B cell (primary cell): ENCODE data around the gene EGR2. TPM values are rescaled to one million over a fixed set of nuclear protein-coding genes. Genes with fewer than 3 reads are reported as not detected.

Experiments
- ATAC-seq: fragments of 200-7000 bp; cut with Tn5 transposase; one replicate; pipeline ENCODE4 v1.10.0; 2021; ENCODE audit warnings: low read depth, mild to moderate bottlenecking, moderate number of reproducible peaks, moderate library complexity
- CTCF ChIA-PET: fragments of 350-600 bp; sonication (Branson Sonifier 250); formaldehyde crosslinking; loops from one replicate; lab custom pipeline; 2021; ENCODE audit warnings: antibody characterized with exemption, inconsistent platforms; lab: Charles Lee
- POLR2A ChIA-PET: fragments of 350-600 bp; sonication (Branson Sonifier 250); formaldehyde crosslinking; loops from one replicate; lab custom pipeline; 2021; ENCODE audit warnings: antibody characterized with exemption; lab: Charles Lee
- DNase-seq: peaks from one replicate; pipeline ENCODE4 v3.0.0; 2013
- H2AFZ ChIP-seq: 2 replicates; pipeline ENCODE4 v1.6.1; 2012; ENCODE audit warnings: mild to moderate bottlenecking, low read depth, low read length; ENCODE audit not compliant: insufficient read depth, poor library complexity, severe bottlenecking
- H3K27ac ChIP-seq, 2 donors: 1 replicate in 1 of 2; 2 replicates in 1 of 2; pipeline ENCODE4 v1.5.1; 2012 to 2013; ENCODE audit warnings: low read length in 2 of 2, mild to moderate bottlenecking in 2 of 2, moderate library complexity in 1 of 2
- H3K27me3 ChIP-seq, 4 experiments: fragments of 200-600 bp in 1 of 4; sonication (generic) in 1 of 4; replicated peaks in 1 of 4; 1 replicate in 2 of 4; 2 replicates in 2 of 4; pipeline versions ENCODE4 v1.6.1 to v1.7.0; 2013 to 2016; ENCODE audit warnings: low read length in 3 of 4, mild to moderate bottlenecking in 2 of 4, mixed read lengths in 1 of 4, moderate library complexity in 1 of 4; ENCODE audit not compliant: insufficient read depth in 4 of 4, control insufficient read depth in 3 of 4; ENCODE audit errors: control extremely low read depth in 1 of 4
- H3K36me3 ChIP-seq, 2 experiments: replicated peaks in 1 of 2; 1 replicate in 1 of 2; 2 replicates in 1 of 2; pipeline versions ENCODE4 v1.6.1 to v1.7.1; 2013; ENCODE audit warnings: low read length in 1 of 2; ENCODE audit not compliant: insufficient read depth in 2 of 2, control insufficient read depth in 1 of 2; ENCODE audit errors: control extremely low read depth in 1 of 2, extremely low read depth in 1 of 2
- H3K4me1 ChIP-seq, 2 donors: fragments of 200-600 bp in 1 of 2; sonication (generic) in 1 of 2; 1 replicate in 1 of 2; 2 replicates in 1 of 2; pipeline versions ENCODE4 v1.5.1 to v1.6.1; 2013 to 2017; ENCODE audit warnings: low read length in 2 of 2; ENCODE audit not compliant: control insufficient read depth in 2 of 2, insufficient read depth in 2 of 2
- H3K4me2 ChIP-seq: replicated peaks from 2 replicates; pipeline ENCODE3; 2012; ENCODE audit warnings: mild to moderate bottlenecking, low read depth, low read length; ENCODE audit not compliant: poor library complexity, severe bottlenecking
- H3K4me3 ChIP-seq, 5 experiments: fragments of 200-600 bp in 1 of 5; sonication (generic) in 1 of 5; 1 replicate in 3 of 5; 2 replicates in 2 of 5; pipeline versions ENCODE4 v1.5.1 to v1.7.0; 2011 to 2016; ENCODE audit warnings: low read length in 4 of 5, mild to moderate bottlenecking in 4 of 5, low read depth in 2 of 5, control low read depth in 1 of 5, moderate library complexity in 1 of 5; ENCODE audit not compliant: insufficient read depth in 1 of 5; ENCODE audit errors: control extremely low read depth in 1 of 5, extremely low read depth in 1 of 5
- H3K79me2 ChIP-seq: fragments of 200-600 bp; sonication (generic); one replicate; pipeline ENCODE4 v1.6.0; 2016; ENCODE audit warnings: low read length; ENCODE audit not compliant: control insufficient read depth, insufficient read depth
- H3K9ac ChIP-seq: fragments of 200-600 bp; sonication (generic); 2 replicates; pipeline ENCODE4 v1.6.1; 2017; ENCODE audit warnings: mild to moderate bottlenecking, low read length, moderate library complexity
- H3K9me3 ChIP-seq, 3 donors: one replicate each; pipeline versions ENCODE4 v1.6.1 to v1.7.1; 2013; ENCODE audit warnings: low read length in 2 of 3; ENCODE audit not compliant: control insufficient read depth in 2 of 3, insufficient read depth in 1 of 3; ENCODE audit errors: control extremely low read depth in 1 of 3
- H4K20me1 ChIP-seq: 2 replicates; pipeline ENCODE4 v1.6.0; 2012; ENCODE audit warnings: mild to moderate bottlenecking, low read length; ENCODE audit not compliant: insufficient read depth, control insufficient read depth, poor library complexity, severe bottlenecking
- H3K27ac Mint-ChIP-seq: one replicate; pipeline ENCODE4 v1.8.0; 2021; ENCODE audit warnings: mixed read lengths
- H3K27me3 Mint-ChIP-seq: one replicate; pipeline ENCODE4 v1.8.0; 2021; ENCODE audit warnings: mixed read lengths
- H3K4me1 Mint-ChIP-seq: one replicate; pipeline ENCODE4 v1.8.0; 2021; ENCODE audit warnings: mixed read lengths
- H3K4me3 Mint-ChIP-seq: one replicate; pipeline ENCODE4 v1.8.0; 2021; ENCODE audit warnings: mixed read lengths
- H3K9me3 Mint-ChIP-seq: one replicate; pipeline ENCODE4 v1.8.0; 2022; ENCODE audit warnings: mixed read lengths; ENCODE audit not compliant: insufficient read depth
- EZH2 ChIP-seq: IDR thresholded peaks from 2 replicates; pipeline ENCODE4 v1.6.1; 2012; ENCODE audit warnings: borderline replicate concordance, low read depth, mild to moderate bottlenecking, moderate library complexity, low read length; ENCODE audit not compliant: insufficient read depth, poor library complexity, severe bottlenecking
- WGBS: methylation state at CpG from one replicate; pipeline ENCODE4 v1.1.5; 2013; ENCODE audit warnings: missing lambda C conversion rate; ENCODE audit not compliant: insufficient coverage; 5-methylcytosine and 5-hydroxymethylcytosine counted together
- intact Hi-C: fragments of 100-400 bp; cut with micrococcal nuclease; formaldehyde crosslinking; loops from one replicate; pipeline ENCODE4 v1.10.0; 2022
- polyA plus RNA-seq: library from polyadenylated mRNA; depleted of rRNA; stranded (reverse); fragments of >200 nt; gene quantifications from 2 replicates; pipeline ENCODE4 v1.2.3, GENCODE V29; 2012
- total RNA-seq, 2 donors: library from RNA; stranded (reverse); fragments of 120-200 nt in 1 of 2; gene quantifications; 1 replicate in 1 of 2; 2 replicates in 1 of 2; pipeline versions ENCODE4 v1.2.3 to v1.2.4, GENCODE V29; 2013 to 2022
- TF ChIP-seq, protein P1 (sequence below): fragments of 200-600 bp; IDR thresholded peaks from one replicate; pipeline ENCODE4 v1.8.0; 2022; ENCODE audit warnings: antibody characterized with exemption, mild to moderate bottlenecking

The EGR2 gene
- total and polyA plus RNA-seq, 2 donors (not counting 1 experiment from before 2014, with no cell fraction given) = 6.3 to 10.9 TPM

DNA sequence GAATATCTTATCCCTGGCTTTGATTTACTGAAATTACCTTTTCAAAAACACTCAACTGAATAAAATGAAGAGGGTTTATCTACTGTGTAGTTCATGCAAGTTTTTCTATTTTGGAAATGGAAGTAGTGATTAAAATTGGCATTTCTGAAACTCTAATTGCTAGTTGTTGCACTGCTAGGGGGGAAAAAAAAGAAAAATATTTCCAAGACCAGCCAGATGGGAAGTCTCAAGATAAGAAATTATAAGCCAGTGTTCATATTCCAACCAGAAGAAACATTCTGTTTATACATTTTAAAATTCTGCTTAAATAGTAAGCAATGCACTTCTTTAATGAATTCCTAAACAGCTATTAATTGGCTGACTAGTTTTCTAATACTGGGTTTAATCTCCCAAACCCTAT lies 21.1 kb downstream of the EGR2 start:
- no peaks in the 10 kb centered on the region for H3K9me3 Mint-ChIP-seq
- H3K27ac ChIP-seq = no peak overlapping the region
- ChIA-PET CTCF (no interaction called here), POLR2A (no interaction called here)
- no peak for TF ChIP-seq EZH2
- TF ChIP-seq, protein P1, sequence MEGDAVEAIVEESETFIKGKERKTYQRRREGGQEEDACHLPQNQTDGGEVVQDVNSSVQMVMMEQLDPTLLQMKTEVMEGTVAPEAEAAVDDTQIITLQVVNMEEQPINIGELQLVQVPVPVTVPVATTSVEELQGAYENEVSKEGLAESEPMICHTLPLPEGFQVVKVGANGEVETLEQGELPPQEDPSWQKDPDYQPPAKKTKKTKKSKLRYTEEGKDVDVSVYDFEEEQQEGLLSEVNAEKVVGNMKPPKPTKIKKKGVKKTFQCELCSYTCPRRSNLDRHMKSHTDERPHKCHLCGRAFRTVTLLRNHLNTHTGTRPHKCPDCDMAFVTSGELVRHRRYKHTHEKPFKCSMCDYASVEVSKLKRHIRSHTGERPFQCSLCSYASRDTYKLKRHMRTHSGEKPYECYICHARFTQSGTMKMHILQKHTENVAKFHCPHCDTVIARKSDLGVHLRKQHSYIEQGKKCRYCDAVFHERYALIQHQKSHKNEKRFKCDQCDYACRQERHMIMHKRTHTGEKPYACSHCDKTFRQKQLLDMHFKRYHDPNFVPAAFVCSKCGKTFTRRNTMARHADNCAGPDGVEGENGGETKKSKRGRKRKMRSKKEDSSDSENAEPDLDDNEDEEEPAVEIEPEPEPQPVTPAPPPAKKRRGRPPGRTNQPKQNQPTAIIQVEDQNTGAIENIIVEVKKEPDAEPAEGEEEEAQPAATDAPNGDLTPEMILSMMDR = no peak
- no peaks in the 10 kb centered on the region for H3K79me2 ChIP-seq
- H3K9me3 ChIP-seq = no peaks in the 10 kb centered on the region
- H3K4me3 ChIP-seq = no peak overlapping the region
- intact Hi-C loops = no loop called here
- H3K9ac ChIP-seq = no peak overlapping the region
- H3K4me1 ChIP-seq = no peaks in the 10 kb centered on the region
- peaks cover 26% of the 10 kb centered on the region for H3K27me3 Mint-ChIP-seq
- H3K4me1 Mint-ChIP-seq = no peaks in the 10 kb centered on the region
- H3K27me3 ChIP-seq = peaks cover 0 to 5% (median 4%) of the 10 kb centered on the region in 4 experiments
- H3K4me2 ChIP-seq = no peak overlapping the region
- no peak for ATAC-seq
- H2AFZ ChIP-seq = no peak overlapping the region
- H3K36me3 ChIP-seq = no peaks in the 10 kb centered on the region
- no peak overlapping the region for H3K4me3 Mint-ChIP-seq
- H4K20me1 ChIP-seq = no peaks in the 10 kb centered on the region
- H3K27ac Mint-ChIP-seq = no peak overlapping the region
- no peak for DNase-seq

DNA sequence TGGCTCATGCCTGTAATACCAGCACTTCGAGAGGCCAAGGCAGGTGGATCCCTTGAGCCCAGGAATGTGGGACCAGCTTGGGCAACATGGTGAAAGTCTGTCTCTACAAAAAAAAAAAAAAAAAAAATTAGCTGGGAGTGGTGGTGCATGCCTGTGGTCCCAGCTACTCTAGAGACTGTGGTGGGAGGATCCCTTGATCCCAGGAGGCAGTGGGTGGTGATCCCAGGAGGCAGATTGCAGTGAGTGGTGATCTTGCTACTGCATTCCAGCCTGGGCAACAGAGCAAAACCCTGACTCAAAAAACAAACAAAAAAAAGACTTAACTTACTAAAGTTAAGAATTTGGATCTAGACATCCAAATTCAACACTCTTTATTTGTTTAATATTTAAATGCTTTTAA lies 21.9 kb downstream of the EGR2 start:
- Histone ChIP-seq H3K4me3 (no peak overlapping the region), H3K4me1 (no peaks in the 10 kb centered on the region), H2AFZ (no peak overlapping the region), H3K36me3 (no peaks in the 10 kb centered on the region), H3K9ac (no peak overlapping the region), H3K27ac (no peak overlapping the region), H3K27me3 (peaks cover 0 to 5% (median 4%) of the 10 kb centered on the region in 4 experiments), H4K20me1 (no peaks in the 10 kb centered on the region), H3K9me3 (no peaks in the 10 kb centered on the region), H3K4me2 (no peak overlapping the region), H3K79me2 (no peaks in the 10 kb centered on the region)
- CTCF ChIA-PET = no interaction called here
- Mint-ChIP-seq H3K27ac (no peak overlapping the region), H3K27me3 (peaks cover 26% of the 10 kb centered on the region), H3K4me1 (no peaks in the 10 kb centered on the region), H3K4me3 (no peak overlapping the region), H3K9me3 (no peaks in the 10 kb centered on the region)
- ATAC-seq = no peak
- WGBS = 86% methylated on average over 1 of the region's 1 CpG
- intact Hi-C loops = no loop called here
- POLR2A ChIA-PET = no interaction called here
- DNase-seq = no peak
- no peak for TF ChIP-seq EZH2
- TF ChIP-seq, protein P1 = no peak
